K562 (cell line): Measurements from ENCODE around the gene RERE. TPM values are rescaled to one million over a fixed set of nuclear protein-coding genes. Genes with fewer than 3 reads are reported as not detected.

Experiments used
- ATF3 ChIP-seq, 2 experiments: fragments of 450-650 bp in 1 of 2; sonication (generic) in 1 of 2; formaldehyde crosslinking in 1 of 2; IDR thresholded peaks in 1 of 2; conservative IDR thresholded peaks in 1 of 2; 2 replicates each; pipeline versions ENCODE4 v1.6.1 to v1.8.1; 2016 to 2023; ENCODE audit warnings: mild to moderate bottlenecking in 2 of 2, moderate library complexity in 2 of 2, inconsistent platforms in 1 of 2, missing genetic modification reagents in 1 of 2
- CCNT2 ChIP-seq: IDR thresholded peaks from 2 replicates; pipeline ENCODE4 v1.6.1; 2011; ENCODE audit warnings: borderline replicate concordance, low read depth, mild to moderate bottlenecking, moderate library complexity, mixed read lengths, low read length; ENCODE audit not compliant: insufficient read length; ENCODE audit errors: extremely low read depth
- CHAMP1 ChIP-seq: fragments of 450-650 bp; IDR thresholded peaks from 2 replicates; pipeline ENCODE4 v1.6.1; 2016; ENCODE audit warnings: mild to moderate bottlenecking
- CHD1 ChIP-seq: fragments of 200-600 bp; sonication (generic); IDR thresholded peaks from one replicate; pipeline ENCODE4 v1.6.1; 2012; ENCODE audit warnings: mild to moderate bottlenecking, moderate library complexity, low read length, inconsistent platforms
- ESRRA ChIP-seq: fragments of 450-650 bp; IDR thresholded peaks from 2 replicates; pipeline ENCODE4 v1.6.1; 2014; ENCODE audit warnings: low read depth, mild to moderate bottlenecking, moderate library complexity, borderline replicate concordance
- ETV1 ChIP-seq: fragments of 450-650 bp; conservative IDR thresholded peaks from 2 replicates; pipeline ENCODE4 v1.6.1; 2016; ENCODE audit warnings: missing genetic modification characterization, control low read depth, low read depth, missing compliant biosample characterization
- GTF2E2 ChIP-seq: fragments of 200-800 bp; sonication (Bioruptor generic); IDR thresholded peaks from 2 replicates; pipeline ENCODE4 v1.6.1; 2016; ENCODE audit warnings: missing genetic modification characterization, missing compliant biosample characterization
- HDAC2 ChIP-seq: fragments of 450-650 bp; IDR thresholded peaks from 2 replicates; pipeline ENCODE4 v1.6.1; 2016; ENCODE audit warnings: mild to moderate bottlenecking
- JUND ChIP-seq, 2 experiments: IDR thresholded peaks; 2 replicates in 1 of 2; 3 replicates in 1 of 2; pipeline ENCODE4 v1.6.1; 2011; ENCODE audit warnings: borderline replicate concordance in 2 of 2, low read depth in 2 of 2, low read length in 2 of 2, improper control_type of control experiment in 1 of 2, missing biosample characterization in 1 of 2, missing genetic modification characterization in 1 of 2, missing genetic modification reagents in 1 of 2
- NBN ChIP-seq: fragments of 450-650 bp; IDR thresholded peaks from 2 replicates; pipeline ENCODE4 v1.6.1; 2016; ENCODE audit warnings: low read depth, mild to moderate bottlenecking
- POU5F1 ChIP-seq: fragments of 150-350 bp; IDR thresholded peaks from 2 replicates; pipeline ENCODE4 v1.6.1; 2014; ENCODE audit warnings: borderline replicate concordance, low read length, low read depth, mild to moderate bottlenecking; ENCODE audit not compliant: partially characterized antibody
- SMAD3 ChIP-seq: fragments of 450-650 bp; formaldehyde crosslinking; conservative IDR thresholded peaks from 2 replicates; pipeline ENCODE4 v1.4.0; 2020; ENCODE audit warnings: mild to moderate bottlenecking
- SOX6 ChIP-seq: fragments of 450-650 bp; IDR thresholded peaks from 2 replicates; pipeline ENCODE4 v1.6.1; 2014; ENCODE audit warnings: mild to moderate bottlenecking
- SPI1 ChIP-seq: IDR thresholded peaks from 2 replicates; pipeline ENCODE4 v1.6.1; 2011; ENCODE audit warnings: low read depth, low read length, control low read depth, borderline replicate concordance
- STAT5A ChIP-seq: IDR thresholded peaks from 2 replicates; pipeline ENCODE4 v1.6.1; 2012; ENCODE audit warnings: low read length, inconsistent platforms, borderline replicate concordance
- XRCC5 ChIP-seq: fragments of 200-400 bp; formaldehyde crosslinking; IDR thresholded peaks from 2 replicates; pipeline ENCODE4 v1.6.1; 2017; ENCODE audit warnings: low read depth, mild to moderate bottlenecking, low read length
- ZNF12 ChIP-seq: sonication (generic); formaldehyde crosslinking; IDR thresholded peaks from 2 replicates; pipeline ENCODE4 v1.4.0; 2020; ENCODE audit warnings: mild to moderate bottlenecking, missing genetic modification reagents
- ZNF512 ChIP-seq: IDR thresholded peaks from 2 replicates; pipeline ENCODE4 v1.6.1; 2016; ENCODE audit warnings: missing genetic modification characterization, missing compliant biosample characterization
- ZSCAN29 ChIP-seq: fragments of 450-650 bp; IDR thresholded peaks from 2 replicates; pipeline ENCODE4 v1.6.1; 2017
- polyA plus RNA-seq, 8 experiments: library from polyadenylated mRNA; depleted of rRNA in 4 of 8; stranded (reverse) in 5 of 8; unstranded in 3 of 8; fragments of >200 nt; fragmentation: Nextera tagmentation in 2 of 8; fragmentation: Illumina TruSeq in 1 of 8; extraction: Ambion mirVana in 2 of 8; extraction: Trizol in 1 of 8; gene quantifications; 2 replicates each; pipeline versions ENCODE4 v1.2.1 to v1.2.3, GENCODE V29; 2011 to 2014; ENCODE audit warnings: inconsistent platforms in 1 of 8, missing spikeins in 1 of 8
- total RNA-seq, 7 experiments: library from RNA; depleted of rRNA in 6 of 7; stranded (reverse); fragments of >200 nt in 6 of 7; fragmentation: Illumina TruSeq in 2 of 7; extraction: Trizol in 2 of 7; gene quantifications; 2 replicates each; pipeline versions ENCODE4 v1.2.1 to v1.2.3, GENCODE V29; 2011 to 2021; ENCODE audit warnings: low replicate concordance in 1 of 7
- TF ChIP-seq, protein P1 (sequence below): fragments of 450-650 bp; conservative IDR thresholded peaks from 2 replicates; pipeline ENCODE4 v1.6.1; 2016; ENCODE audit warnings: missing genetic modification characterization, low read depth, mild to moderate bottlenecking, control low read depth, missing compliant biosample characterization

RERE gene
- total and polyA plus RNA-seq, 9 of the 15 experiments (the other 6 are each of a cell fraction or from before 2014, with no cell fraction given), result 3.0 to 51.5 (median 13.4) TPM

- TF ChIP-seq NBN (peak; percentile 68; the same call in 1 of the 2 replicates), ZSCAN29 (peak; percentile 54; the same call in 1 of the 2 replicates), SPI1 (peak; percentile 44; the same call in 1 of the 2 replicates), ZNF12 (CRISPR knock-in tag) (no peak), CHD1 (peak; percentile 55), SOX6 (no peak), XRCC5 (no peak; the same call in 1 of the 2 replicates), ATF3 (IDR thresholded peaks at IDR 0.05) (no peak), ATF3 (CRISPR knock-in tag; conservative IDR thresholded peaks at IDR 0.05) (no peak), HDAC2 (0 out of 2 replicates have a peak, but pooled peaks have one; percentile 17), JUND (IDR thresholded peaks at IDR 0.05; ENCODE audit: borderline replicate concordance, low read depth, low read length) (no peak), JUND (tag; IDR thresholded peaks at IDR 0.05; ENCODE audit: borderline replicate concordance, low read depth, low read length) (no peak), SMAD3 (no peak), POU5F1 (no peak), CCNT2 (peak; percentile 86), GTF2E2 (peak; percentile 99), ZNF512 (tag) (no peak), CHAMP1 (no peak), ESRRA (peak; percentile 15; the same call in 1 of the 2 replicates), ETV1 (tag) (no peak), STAT5A (no peak)
- TF ChIP-seq, protein P1, sequence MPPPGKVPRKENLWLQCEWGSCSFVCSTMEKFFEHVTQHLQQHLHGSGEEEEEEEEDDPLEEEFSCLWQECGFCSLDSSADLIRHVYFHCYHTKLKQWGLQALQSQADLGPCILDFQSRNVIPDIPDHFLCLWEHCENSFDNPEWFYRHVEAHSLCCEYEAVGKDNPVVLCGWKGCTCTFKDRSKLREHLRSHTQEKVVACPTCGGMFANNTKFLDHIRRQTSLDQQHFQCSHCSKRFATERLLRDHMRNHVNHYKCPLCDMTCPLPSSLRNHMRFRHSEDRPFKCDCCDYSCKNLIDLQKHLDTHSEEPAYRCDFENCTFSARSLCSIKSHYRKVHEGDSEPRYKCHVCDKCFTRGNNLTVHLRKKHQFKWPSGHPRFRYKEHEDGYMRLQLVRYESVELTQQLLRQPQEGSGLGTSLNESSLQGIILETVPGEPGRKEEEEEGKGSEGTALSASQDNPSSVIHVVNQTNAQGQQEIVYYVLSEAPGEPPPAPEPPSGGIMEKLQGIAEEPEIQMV (tag), result no peak
Measured at GRCh38 chr1:8817412-8818324, at the start of gene RERE (continued).
